Measurements from ENCODE around the gene TRPM1.

DNA sequence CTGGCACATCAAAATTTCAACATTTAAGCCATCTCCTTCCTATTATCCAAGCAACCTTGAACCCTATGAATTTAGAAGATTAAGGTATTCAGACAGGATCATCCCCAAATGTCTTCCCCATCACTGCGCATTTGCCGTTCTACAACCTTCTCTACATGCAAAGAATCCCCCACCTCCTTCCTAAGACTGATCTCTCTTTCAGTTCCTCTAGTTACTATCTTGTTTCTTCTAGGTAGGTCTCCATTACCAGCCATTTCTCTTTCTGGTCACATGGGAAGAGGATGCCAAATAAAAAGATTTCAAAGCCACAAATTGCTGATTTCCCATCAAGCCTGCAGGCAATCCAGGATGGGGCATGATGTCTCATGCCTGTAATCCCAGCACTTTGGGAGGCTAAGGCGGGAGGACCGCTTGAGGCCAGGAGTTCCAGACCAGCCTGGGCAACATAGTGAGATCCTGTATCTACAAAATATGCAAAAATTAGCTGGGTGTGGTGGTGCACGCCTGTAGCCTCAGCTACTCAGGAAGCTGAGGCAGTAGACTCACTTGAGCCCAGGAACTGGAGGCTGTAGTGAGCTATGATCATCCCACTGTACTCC, 80.4 kb downstream of the TRPM1 start:
- TF ChIP-seq, protein P1, sequence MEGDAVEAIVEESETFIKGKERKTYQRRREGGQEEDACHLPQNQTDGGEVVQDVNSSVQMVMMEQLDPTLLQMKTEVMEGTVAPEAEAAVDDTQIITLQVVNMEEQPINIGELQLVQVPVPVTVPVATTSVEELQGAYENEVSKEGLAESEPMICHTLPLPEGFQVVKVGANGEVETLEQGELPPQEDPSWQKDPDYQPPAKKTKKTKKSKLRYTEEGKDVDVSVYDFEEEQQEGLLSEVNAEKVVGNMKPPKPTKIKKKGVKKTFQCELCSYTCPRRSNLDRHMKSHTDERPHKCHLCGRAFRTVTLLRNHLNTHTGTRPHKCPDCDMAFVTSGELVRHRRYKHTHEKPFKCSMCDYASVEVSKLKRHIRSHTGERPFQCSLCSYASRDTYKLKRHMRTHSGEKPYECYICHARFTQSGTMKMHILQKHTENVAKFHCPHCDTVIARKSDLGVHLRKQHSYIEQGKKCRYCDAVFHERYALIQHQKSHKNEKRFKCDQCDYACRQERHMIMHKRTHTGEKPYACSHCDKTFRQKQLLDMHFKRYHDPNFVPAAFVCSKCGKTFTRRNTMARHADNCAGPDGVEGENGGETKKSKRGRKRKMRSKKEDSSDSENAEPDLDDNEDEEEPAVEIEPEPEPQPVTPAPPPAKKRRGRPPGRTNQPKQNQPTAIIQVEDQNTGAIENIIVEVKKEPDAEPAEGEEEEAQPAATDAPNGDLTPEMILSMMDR (IDR thresholded peaks at IDR 0.05) = no peak
- no peak for TF ChIP-seq POLR2A (IDR thresholded peaks at IDR 0.05)
